ENCODE results near the gene LMF1. TPM values are rescaled to one million over a fixed set of nuclear protein-coding genes. Genes with fewer than 3 reads are reported as not detected.
A peak's percentile ranks its signal among the peaks of the same experiment; 100 is the strongest.

LMF1 gene
- total and polyA plus RNA-seq, 9 of the 15 experiments (the other 6 are each of a cell fraction or from before 2014, with no cell fraction given) = 0.11 to 1.6 (median 0.55) TPM; not detected in 1

DNA sequence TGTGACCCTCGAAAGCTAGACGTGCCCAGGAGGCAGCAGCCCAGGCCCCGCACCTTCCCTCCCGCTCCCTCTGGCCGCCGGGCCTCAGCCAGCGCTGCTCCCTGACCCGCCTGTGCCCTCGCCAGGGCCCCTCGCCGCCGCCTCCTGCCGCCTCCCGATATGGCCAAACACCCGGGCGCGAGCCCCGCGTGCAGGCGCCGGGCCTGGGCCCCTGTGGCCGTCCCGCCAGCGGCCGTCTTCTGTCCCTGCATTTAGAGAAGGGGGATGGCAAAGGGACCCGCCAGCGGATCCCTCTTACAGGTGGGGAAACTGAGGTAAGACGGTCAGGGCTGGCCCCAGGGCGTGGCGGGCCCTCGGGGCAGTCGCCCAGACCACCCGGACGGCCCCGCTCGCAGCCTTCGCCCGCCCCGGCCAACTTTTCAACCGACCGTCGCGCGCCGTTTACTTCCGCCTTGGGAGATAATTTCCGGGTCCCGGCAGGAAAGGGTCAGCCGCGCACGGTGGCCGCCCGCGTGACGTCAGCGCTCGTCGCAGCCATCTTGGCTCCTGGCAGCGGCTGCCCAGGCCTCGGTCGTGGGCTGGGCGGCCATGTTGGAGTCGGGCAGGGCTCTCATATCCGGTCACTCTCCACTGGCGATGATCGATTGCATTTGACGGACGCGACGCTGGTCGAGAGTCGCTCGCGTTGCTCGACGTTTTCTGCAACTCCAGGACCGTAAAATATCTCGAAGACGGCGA lies 163.3 kb downstream of the LMF1 start (continued):
- TF ChIP-seq MLLT1 (IDR thresholded peaks at IDR 0.05) (peak in 1 of 2 experiments; percentile 78; a peak in 2 of 4 replicates), TRIM24 (IDR thresholded peaks at IDR 0.05) (peak in 1 of 2 experiments; percentile 36; a peak in 1 of 4 replicates), KLF10 (CRISPR knock-in tag; IDR thresholded peaks at IDR 0.05) (no peak), ESRRA (IDR thresholded peaks at IDR 0.05; ENCODE audit: borderline replicate concordance, low read depth) (peak; percentile 75), ATF1 (CRISPR knock-in tag; IDR thresholded peaks at IDR 0.05) (peak; percentile 79), ATF1 (tag; IDR thresholded peaks at IDR 0.05) (peak; percentile 99), MEF2D (tag; conservative IDR thresholded peaks at IDR 0.05; ENCODE audit: low read depth) (no peak), ILF3 (IDR thresholded peaks at IDR 0.05; ENCODE audit: borderline replicate concordance) (no peak; the same call in 1 of the 2 replicates), ZNF224 (CRISPR knock-in tag; IDR thresholded peaks at IDR 0.05) (no peak), BDP1 (IDR thresholded peaks at IDR 0.05; ENCODE audit: insufficient read depth, insufficient read length) (no peak), ATF6 (CRISPR knock-in tag; IDR thresholded peaks at IDR 0.05) (peak; percentile 66; the same call in 1 of the 2 replicates), ZC3H8 (IDR thresholded peaks at IDR 0.05) (no peak), ZFP36 (IDR thresholded peaks at IDR 0.05; ENCODE audit: low read depth, low read length, partially characterized antibody) (no peak), HDAC1 (IDR thresholded peaks at IDR 0.05) (peak in 1 of 2 experiments; percentile 36; a peak in 2 of 4 replicates), BRD4 (IDR thresholded peaks at IDR 0.05) (0 out of 2 replicates have a peak, but pooled peaks have one; percentile 26), FOXM1 (IDR thresholded peaks at IDR 0.05; ENCODE audit: low read depth) (no peak), FOXM1 (CRISPR knock-in tag; IDR thresholded peaks at IDR 0.05; ENCODE audit: low read depth) (0 out of 2 replicates have a peak, but pooled peaks have one; percentile 79), ZNF830 (CRISPR knock-in tag; IDR thresholded peaks at IDR 0.05) (no peak), HDAC8 (tag; IDR thresholded peaks at IDR 0.05) (no peak)
- TF ChIP-seq, protein P1, sequence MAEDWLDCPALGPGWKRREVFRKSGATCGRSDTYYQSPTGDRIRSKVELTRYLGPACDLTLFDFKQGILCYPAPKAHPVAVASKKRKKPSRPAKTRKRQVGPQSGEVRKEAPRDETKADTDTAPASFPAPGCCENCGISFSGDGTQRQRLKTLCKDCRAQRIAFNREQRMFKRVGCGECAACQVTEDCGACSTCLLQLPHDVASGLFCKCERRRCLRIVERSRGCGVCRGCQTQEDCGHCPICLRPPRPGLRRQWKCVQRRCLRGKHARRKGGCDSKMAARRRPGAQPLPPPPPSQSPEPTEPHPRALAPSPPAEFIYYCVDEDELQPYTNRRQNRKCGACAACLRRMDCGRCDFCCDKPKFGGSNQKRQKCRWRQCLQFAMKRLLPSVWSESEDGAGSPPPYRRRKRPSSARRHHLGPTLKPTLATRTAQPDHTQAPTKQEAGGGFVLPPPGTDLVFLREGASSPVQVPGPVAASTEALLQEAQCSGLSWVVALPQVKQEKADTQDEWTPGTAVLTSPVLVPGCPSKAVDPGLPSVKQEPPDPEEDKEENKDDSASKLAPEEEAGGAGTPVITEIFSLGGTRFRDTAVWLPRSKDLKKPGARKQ (CRISPR knock-in tag; IDR thresholded peaks at IDR 0.05) = no peak
- TF ChIP-seq, protein P2, sequence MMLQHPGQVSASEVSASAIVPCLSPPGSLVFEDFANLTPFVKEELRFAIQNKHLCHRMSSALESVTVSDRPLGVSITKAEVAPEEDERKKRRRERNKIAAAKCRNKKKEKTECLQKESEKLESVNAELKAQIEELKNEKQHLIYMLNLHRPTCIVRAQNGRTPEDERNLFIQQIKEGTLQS (IDR thresholded peaks at IDR 0.05) = peak; percentile 88
- TF ChIP-seq, protein P2 (CRISPR knock-in tag; conservative IDR thresholded peaks at IDR 0.05) = peak; percentile 95
- TF ChIP-seq, protein P3, sequence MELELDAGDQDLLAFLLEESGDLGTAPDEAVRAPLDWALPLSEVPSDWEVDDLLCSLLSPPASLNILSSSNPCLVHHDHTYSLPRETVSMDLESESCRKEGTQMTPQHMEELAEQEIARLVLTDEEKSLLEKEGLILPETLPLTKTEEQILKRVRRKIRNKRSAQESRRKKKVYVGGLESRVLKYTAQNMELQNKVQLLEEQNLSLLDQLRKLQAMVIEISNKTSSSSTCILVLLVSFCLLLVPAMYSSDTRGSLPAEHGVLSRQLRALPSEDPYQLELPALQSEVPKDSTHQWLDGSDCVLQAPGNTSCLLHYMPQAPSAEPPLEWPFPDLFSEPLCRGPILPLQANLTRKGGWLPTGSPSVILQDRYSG (tag; conservative IDR thresholded peaks at IDR 0.05; ENCODE audit: low read depth) = peak; percentile 68; the same call in 1 of the 2 replicates

All from K562 (cell line).